ENCODE results near the gene VWA8. TPM values are rescaled to one million over a fixed set of nuclear protein-coding genes. Genes with fewer than 3 reads are reported as not detected.
"Not testable (repeated sequence)": the region's sequence is repeated elsewhere in the genome, so short reads cannot be mapped to it uniquely, and the experiment has no call there.

The VWA8 gene
- total RNA-seq, 2 experiments from 2014 or later, result 22.6 to 23.1 TPM

GRCh38 chr13:41880966-41881365 is 79.9 kb downstream of the VWA8 start:
- no peaks in the 10 kb centered on the region for H3K4me1 Mint-ChIP-seq
- no peak overlapping the region for H3K4me3 Mint-ChIP-seq
- no peak overlapping the region for H3K27ac Mint-ChIP-seq
- peaks cover 42% of the 10 kb centered on the region for H3K36me3 Mint-ChIP-seq
- DNase-seq, result no peak
- H3K9me3 Mint-ChIP-seq, result peaks cover 3% of the 10 kb centered on the region
- no peaks in the 10 kb centered on the region for H3K27me3 Mint-ChIP-seq

- H3K27ac Mint-ChIP-seq, result no peak overlapping the region
- peaks cover 28% of the 10 kb centered on the region for H3K36me3 Mint-ChIP-seq
- no peaks in the 10 kb centered on the region for H3K27me3 Mint-ChIP-seq
These were observed 96.3 kb downstream of the VWA8 start for GRCh38 chr13:41864658-41865057.

GRCh38 chr13:41862659-41863058 is 98.2 kb downstream of the VWA8 start:
- not testable (repeated sequence) for H3K4me1 Mint-ChIP-seq, DNase-seq, H3K27ac Mint-ChIP-seq, H3K4me3 Mint-ChIP-seq, H3K9me3 Mint-ChIP-seq, H3K27me3 Mint-ChIP-seq
- H3K36me3 Mint-ChIP-seq, result peaks cover 34% of the 10 kb centered on the region

More at GRCh38 chr13:41864658-41865057, 96.3 kb downstream of the VWA8 start:
- peaks cover 3% of the 10 kb centered on the region for H3K4me1 Mint-ChIP-seq
- H3K4me3 Mint-ChIP-seq, result no peak overlapping the region
- no peak for DNase-seq
- H3K9me3 Mint-ChIP-seq, result no peaks in the 10 kb centered on the region

GRCh38 chr13:41859565-41859964 is 101.3 kb downstream of the VWA8 start:
- peaks cover 3% of the 10 kb centered on the region for H3K4me1 Mint-ChIP-seq
- H3K27me3 Mint-ChIP-seq, result no peaks in the 10 kb centered on the region
- no peak for DNase-seq
- H3K4me3 Mint-ChIP-seq, result no peak overlapping the region
- H3K9me3 Mint-ChIP-seq, result no peaks in the 10 kb centered on the region
- H3K36me3 Mint-ChIP-seq, result peaks cover 44% of the 10 kb centered on the region
- no peak overlapping the region for H3K27ac Mint-ChIP-seq

- DNase-seq, result no peak
These were observed 102.1 kb downstream of the VWA8 start for GRCh38 chr13:41858780-41859179.

GRCh38 chr13:41854758-41855157 is 106.2 kb downstream of the VWA8 start:
- peaks cover 45% of the 10 kb centered on the region for H3K36me3 Mint-ChIP-seq
- DNase-seq, result no peak
- no peak overlapping the region for H3K27ac Mint-ChIP-seq
- no peaks in the 10 kb centered on the region for H3K9me3 Mint-ChIP-seq
- no peaks in the 10 kb centered on the region for H3K4me1 Mint-ChIP-seq
- H3K4me3 Mint-ChIP-seq, result no peak overlapping the region
- H3K27me3 Mint-ChIP-seq, result no peaks in the 10 kb centered on the region

More at GRCh38 chr13:41858780-41859179, 102.1 kb downstream of the VWA8 start:
- no peaks in the 10 kb centered on the region for H3K27me3 Mint-ChIP-seq
- no peak overlapping the region for H3K27ac Mint-ChIP-seq
- H3K36me3 Mint-ChIP-seq, result peaks cover 45% of the 10 kb centered on the region
- no peak overlapping the region for H3K4me3 Mint-ChIP-seq
- no peaks in the 10 kb centered on the region for H3K9me3 Mint-ChIP-seq
- H3K4me1 Mint-ChIP-seq, result peaks cover 3% of the 10 kb centered on the region

GRCh38 chr13:41851351-41851750 is 109.6 kb downstream of the VWA8 start:
- no peak for DNase-seq
- Mint-ChIP-seq H3K36me3 (peaks cover 54% of the 10 kb centered on the region), H3K27me3 (no peaks in the 10 kb centered on the region), H3K9me3 (peaks cover 1% of the 10 kb centered on the region), H3K4me1 (no peaks in the 10 kb centered on the region), H3K27ac (no peak overlapping the region), H3K4me3 (no peak overlapping the region)

- H3K9me3 Mint-ChIP-seq, result peaks cover 1% of the 10 kb centered on the region
- no peaks in the 10 kb centered on the region for H3K27me3 Mint-ChIP-seq
- peaks cover 50% of the 10 kb centered on the region for H3K36me3 Mint-ChIP-seq
- H3K27ac Mint-ChIP-seq, result no peak overlapping the region
- DNase-seq, result no peak
- no peak overlapping the region for H3K4me3 Mint-ChIP-seq
- H3K4me1 Mint-ChIP-seq, result no peaks in the 10 kb centered on the region
These were observed 112.3 kb downstream of the VWA8 start for GRCh38 chr13:41848435-41849255.

GRCh38 chr13:41847216-41847615 is 113.7 kb downstream of the VWA8 start:
- H3K9me3 Mint-ChIP-seq, result peaks cover 2% of the 10 kb centered on the region
- no peak for DNase-seq
- no peak overlapping the region for H3K27ac Mint-ChIP-seq
- no peak overlapping the region for H3K4me3 Mint-ChIP-seq
- no peaks in the 10 kb centered on the region for H3K4me1 Mint-ChIP-seq
- peaks cover 46% of the 10 kb centered on the region for H3K36me3 Mint-ChIP-seq
- no peaks in the 10 kb centered on the region for H3K27me3 Mint-ChIP-seq

GRCh38 chr13:41842036-41842620 is 118.8 kb downstream of the VWA8 start:
- peaks cover 1% of the 10 kb centered on the region for H3K9me3 Mint-ChIP-seq
- DNase-seq, result no peak
- no peaks in the 10 kb centered on the region for H3K27me3 Mint-ChIP-seq
- no peak overlapping the region for H3K4me3 Mint-ChIP-seq
- peaks cover 46% of the 10 kb centered on the region for H3K36me3 Mint-ChIP-seq
- no peak overlapping the region for H3K27ac Mint-ChIP-seq
- H3K4me1 Mint-ChIP-seq, result peaks cover 1% of the 10 kb centered on the region

- Mint-ChIP-seq H3K9me3 (peaks cover 2% of the 10 kb centered on the region), H3K4me3 (no peak overlapping the region), H3K27me3 (no peaks in the 10 kb centered on the region), H3K4me1 (peaks cover 1% of the 10 kb centered on the region), H3K36me3 (peaks cover 44% of the 10 kb centered on the region), H3K27ac (no peak overlapping the region)
- no peak for DNase-seq
These were observed 123.3 kb downstream of the VWA8 start for GRCh38 chr13:41837629-41838028.

GRCh38 chr13:41835871-41836270 is 125.0 kb downstream of the VWA8 start:
- H3K4me3 Mint-ChIP-seq, result no peak overlapping the region
- H3K36me3 Mint-ChIP-seq, result peaks cover 47% of the 10 kb centered on the region
- H3K4me1 Mint-ChIP-seq, result peaks cover 1% of the 10 kb centered on the region
- no peak for DNase-seq
- no peak overlapping the region for H3K27ac Mint-ChIP-seq
- no peaks in the 10 kb centered on the region for H3K27me3 Mint-ChIP-seq
- peaks cover 2% of the 10 kb centered on the region for H3K9me3 Mint-ChIP-seq

- peaks cover 44% of the 10 kb centered on the region for H3K36me3 Mint-ChIP-seq
- H3K27me3 Mint-ChIP-seq, H3K27ac Mint-ChIP-seq, DNase-seq, H3K4me3 Mint-ChIP-seq, H3K9me3 Mint-ChIP-seq, H3K4me1 Mint-ChIP-seq: not testable (repeated sequence)
These were observed 126.2 kb downstream of the VWA8 start for GRCh38 chr13:41834697-41835096.

- H3K27ac Mint-ChIP-seq, result no peak overlapping the region
- H3K9me3 Mint-ChIP-seq, result peaks cover 2% of the 10 kb centered on the region
These were observed 127.1 kb downstream of the VWA8 start for GRCh38 chr13:41833831-41834230.

GRCh38 chr13:41833201-41833600 is 127.7 kb downstream of the VWA8 start:
- no peaks in the 10 kb centered on the region for H3K4me1 Mint-ChIP-seq
- H3K27ac Mint-ChIP-seq, result no peak overlapping the region
- peaks cover 2% of the 10 kb centered on the region for H3K9me3 Mint-ChIP-seq
- H3K27me3 Mint-ChIP-seq, result no peaks in the 10 kb centered on the region
- no peak overlapping the region for H3K4me3 Mint-ChIP-seq
- peaks cover 38% of the 10 kb centered on the region for H3K36me3 Mint-ChIP-seq
- DNase-seq, result no peak

More at GRCh38 chr13:41833831-41834230, 127.1 kb downstream of the VWA8 start:
- Mint-ChIP-seq H3K4me3 (no peak overlapping the region), H3K27me3 (no peaks in the 10 kb centered on the region), H3K36me3 (peaks cover 41% of the 10 kb centered on the region), H3K4me1 (no peaks in the 10 kb centered on the region)
- no peak for DNase-seq
